Astrocyte of the cerebellum (primary cell): ENCODE data around the gene CISD3.
A peak's percentile ranks its signal among the peaks of the same experiment; 100 is the strongest.

Experiments
- DNase-seq: peaks from one replicate; pipeline ENCODE4 v3.0.0-alpha.2; 2011; ENCODE audit warnings: low read depth
- H3K4me3 ChIP-seq: 2 replicates; pipeline ENCODE4 v1.5.1; 2011; ENCODE audit warnings: mild to moderate bottlenecking, low read depth, low read length, moderate library complexity
- CTCF ChIP-seq: IDR thresholded peaks from 2 replicates; pipeline ENCODE4 v1.5.1; 2012; ENCODE audit warnings: low read length, low read depth, moderate library complexity, mild to moderate bottlenecking; ENCODE audit errors: missing control alignments
- in situ Hi-C: cut with HindIII; loops from 2 replicates; pipeline ENCODE4 v1.10.0; 2017; ENCODE audit warnings: low sequenced_read_pairs

CISD3 gene

GRCh38 chr17:38733282-38733981 is 3.3 kb downstream of the CISD3 start:
- no peak for DNase-seq
- no peak for TF ChIP-seq CTCF
- H3K4me3 ChIP-seq: no peak overlapping the region
- in situ Hi-C loops: no loop called here

DNA sequence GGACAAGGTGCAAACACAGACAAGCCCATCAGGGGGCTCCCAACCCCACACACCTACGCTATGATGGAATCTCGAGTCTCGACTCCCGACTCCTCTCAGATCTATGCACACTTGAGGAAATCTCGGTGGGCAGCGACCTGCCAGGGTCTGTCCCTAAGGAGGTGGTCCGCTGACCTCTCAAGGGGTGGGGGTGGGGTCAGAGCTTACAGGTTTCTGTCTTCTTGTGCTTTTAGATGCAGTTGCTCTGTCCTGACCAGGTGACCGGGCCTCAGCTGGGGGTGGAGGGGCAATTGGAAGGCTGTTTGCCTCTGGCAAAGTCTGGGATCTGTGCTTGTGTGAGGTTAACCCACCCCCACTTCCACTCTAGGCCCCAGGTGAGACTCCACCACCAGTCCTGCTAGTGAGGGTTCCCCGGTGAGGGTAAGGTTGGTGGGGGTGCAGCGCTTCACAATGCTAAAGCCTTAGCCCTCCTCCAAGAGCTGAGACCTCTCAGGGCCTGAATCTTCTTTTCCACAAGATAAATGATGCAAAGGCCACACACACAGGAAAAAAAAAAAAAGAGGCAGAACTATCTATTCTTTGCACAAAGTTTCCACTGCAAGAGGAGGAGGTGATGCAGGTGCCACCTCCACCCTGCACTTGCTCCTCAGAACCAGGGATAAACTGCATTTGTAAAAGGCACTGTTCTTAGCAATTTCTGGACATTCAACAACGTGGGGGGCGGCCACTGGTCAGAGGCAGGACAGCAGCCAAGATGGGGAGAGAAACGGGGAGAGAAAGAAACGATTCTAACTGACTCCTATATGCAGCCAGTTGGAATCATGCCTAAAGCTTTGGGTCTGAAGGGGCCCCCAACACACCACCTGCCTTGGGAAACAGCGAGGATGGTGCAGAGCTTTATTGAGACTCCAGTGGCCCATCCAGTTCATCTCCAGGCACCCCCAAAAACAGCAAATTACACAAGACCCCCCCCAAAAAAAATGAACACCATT is 4.1 kb downstream of the CISD3 start:
- TF ChIP-seq CTCF: peak; percentile 41
- in situ Hi-C loops: no loop called here
- no peak overlapping the region for H3K4me3 ChIP-seq
- no peak for DNase-seq

GRCh38 chr17:38735161-38735997 is 5.2 kb downstream of the CISD3 start:
- in situ Hi-C loops: no loop called here
- DNase-seq: no peak
- TF ChIP-seq CTCF: peak; percentile 89
- no peak overlapping the region for H3K4me3 ChIP-seq

GRCh38 chr17:38738007-38738662 is 8.0 kb downstream of the CISD3 start:
- DNase-seq: no peak
- in situ Hi-C loops: no loop called here
- TF ChIP-seq CTCF: no peak
- H3K4me3 ChIP-seq: no peak overlapping the region

- TF ChIP-seq CTCF: no peak
- H3K4me3 ChIP-seq: no peak overlapping the region
- no peak for DNase-seq
- in situ Hi-C loops: no loop called here
These were observed 8.5 kb downstream of the CISD3 start for GRCh38 chr17:38738686-38739085.
